K562 (cell line): ENCODE measurements around the gene GZF1. TPM values are rescaled to one million over a fixed set of nuclear protein-coding genes. Genes with fewer than 3 reads are reported as not detected.

Source experiments
- BACH1 ChIP-seq: fragments of 200-800 bp; sonication (Bioruptor generic); IDR thresholded peaks from 2 replicates; pipeline ENCODE4 v1.6.1; 2016; ENCODE audit warnings: missing genetic modification characterization, missing compliant biosample characterization
- BCL6 ChIP-seq: fragments of 250-450 bp; sonication (Bioruptor Pico); IDR thresholded peaks from 2 replicates; pipeline ENCODE4 v1.4.0; 2020
- CC2D1A ChIP-seq: fragments of 450-650 bp; IDR thresholded peaks from 2 replicates; pipeline ENCODE4 v1.6.1; 2017; ENCODE audit warnings: mild to moderate bottlenecking
- GATA2 ChIP-seq: sonication (generic); formaldehyde crosslinking; IDR thresholded peaks from 2 replicates; pipeline ENCODE4 v1.4.0; 2020; ENCODE audit warnings: mild to moderate bottlenecking, missing genetic modification reagents
- GTF3C2 ChIP-seq: IDR thresholded peaks from 3 replicates; pipeline ENCODE4 v1.6.1; 2011; ENCODE audit warnings: borderline replicate concordance, mild to moderate bottlenecking, moderate library complexity; ENCODE audit not compliant: insufficient read length; ENCODE audit errors: extremely low read depth
- HDAC6 ChIP-seq: IDR thresholded peaks from 2 replicates; pipeline ENCODE4 v1.6.1; 2012; ENCODE audit warnings: low read depth, mild to moderate bottlenecking, control low read depth, inconsistent platforms, low read length, moderate library complexity
- HINFP ChIP-seq: fragments of 450-650 bp; conservative IDR thresholded peaks from 2 replicates; pipeline ENCODE4 v1.6.1; 2016; ENCODE audit warnings: missing genetic modification characterization, low read depth, mild to moderate bottlenecking, control low read depth, missing compliant biosample characterization
- HIVEP1 ChIP-seq: fragments of 250-450 bp; sonication (Bioruptor Pico); IDR thresholded peaks from 2 replicates; pipeline ENCODE4 v1.4.0; 2020; ENCODE audit warnings: mild to moderate bottlenecking
- KAT2B ChIP-seq: IDR thresholded peaks from one replicate; pipeline ENCODE4 v1.6.1; 2012; ENCODE audit warnings: low read depth, mild to moderate bottlenecking, control low read depth, inconsistent platforms, low read length, moderate library complexity
- MECOM ChIP-seq: fragments of 250-450 bp; sonication (Bioruptor Pico); IDR thresholded peaks from 2 replicates; pipeline ENCODE4 v1.8.0; 2022; ENCODE audit warnings: inconsistent platforms
- MYNN ChIP-seq, 2 experiments: sonication (generic); formaldehyde crosslinking in 1 of 2; IDR thresholded peaks; 2 replicates each; pipeline versions ENCODE4 v1.5.0 to v1.6.1; 2016 to 2020; ENCODE audit warnings: antibody characterized with exemption in 1 of 2, missing genetic modification reagents in 1 of 2
- PHF20 ChIP-seq: fragments of 450-650 bp; IDR thresholded peaks from 2 replicates; pipeline ENCODE4 v1.6.1; 2018; ENCODE audit not compliant: partially characterized antibody
- PHF8 ChIP-seq: fragments of 200-600 bp; sonication (generic); IDR thresholded peaks from 2 replicates; pipeline ENCODE4 v1.6.1; 2012; ENCODE audit warnings: mixed run types, mild to moderate bottlenecking, inconsistent platforms, low read length, moderate library complexity, borderline replicate concordance
- SMAD4 ChIP-seq: fragments of 250-450 bp; sonication (Bioruptor Pico); conservative IDR thresholded peaks from 2 replicates; pipeline ENCODE4 v1.8.0; 2021; ENCODE audit warnings: inconsistent platforms, mild to moderate bottlenecking, moderate library complexity
- ZBTB1 ChIP-seq: sonication (generic); formaldehyde crosslinking; IDR thresholded peaks from 2 replicates; pipeline ENCODE4 v1.8.1; 2023; ENCODE audit warnings: missing genetic modification reagents, low read depth, mild to moderate bottlenecking, borderline replicate concordance
- ZBTB2 ChIP-seq: fragments of 450-650 bp; IDR thresholded peaks from 2 replicates; pipeline ENCODE4 v1.6.1; 2016; ENCODE audit warnings: antibody characterized with exemption
- ZEB2 ChIP-seq: fragments of 450-650 bp; IDR thresholded peaks from 2 replicates; pipeline ENCODE4 v1.6.1; 2016
- ZFPM2 ChIP-seq: fragments of 250-450 bp; sonication (Bioruptor Pico); IDR thresholded peaks from 2 replicates; pipeline ENCODE4 v1.5.1; 2022; ENCODE audit warnings: mild to moderate bottlenecking
- ZNF639 ChIP-seq, 2 experiments: fragments of 200-800 bp in 1 of 2; sonication (Bioruptor generic) in 1 of 2; sonication (generic) in 1 of 2; formaldehyde crosslinking in 1 of 2; IDR thresholded peaks in 1 of 2; conservative IDR thresholded peaks in 1 of 2; 2 replicates each; pipeline versions ENCODE4 v1.5.0 to v1.6.1; 2016 to 2020; ENCODE audit warnings: missing compliant biosample characterization in 1 of 2, missing genetic modification characterization in 1 of 2, missing genetic modification reagents in 1 of 2
- polyA plus RNA-seq, 8 experiments: library from polyadenylated mRNA; depleted of rRNA in 4 of 8; stranded (reverse) in 5 of 8; unstranded in 3 of 8; fragments of >200 nt; fragmentation: Nextera tagmentation in 2 of 8; fragmentation: Illumina TruSeq in 1 of 8; extraction: Ambion mirVana in 2 of 8; extraction: Trizol in 1 of 8; gene quantifications; 2 replicates each; pipeline versions ENCODE4 v1.2.1 to v1.2.3, GENCODE V29; 2011 to 2014; ENCODE audit warnings: inconsistent platforms in 1 of 8, missing spikeins in 1 of 8
- total RNA-seq, 7 experiments: library from RNA; depleted of rRNA in 6 of 7; stranded (reverse); fragments of >200 nt in 6 of 7; fragmentation: Illumina TruSeq in 2 of 7; extraction: Trizol in 2 of 7; gene quantifications; 2 replicates each; pipeline versions ENCODE4 v1.2.1 to v1.2.3, GENCODE V29; 2011 to 2021; ENCODE audit warnings: low replicate concordance in 1 of 7

The GZF1 gene
- total and polyA plus RNA-seq, 9 of the 15 experiments (the other 6 are each of a cell fraction or from before 2014, with no cell fraction given), result 1.2 to 15.7 (median 7.4) TPM

- TF ChIP-seq HIVEP1 (CRISPR knock-in tag), result no peak
- TF ChIP-seq GTF3C2, result no peak
- no peak for TF ChIP-seq PHF20
- TF ChIP-seq ZFPM2 (CRISPR knock-in tag), result no peak
- peak; percentile 61; the same call in 1 of the 2 replicates for TF ChIP-seq BACH1 (tag)
- TF ChIP-seq GATA2 (CRISPR knock-in tag), result no peak
- TF ChIP-seq BCL6 (CRISPR knock-in tag), result no peak
- no peak for TF ChIP-seq KAT2B
- TF ChIP-seq HINFP, result no peak
- peak; percentile 72 for TF ChIP-seq SMAD4
- 0 out of 2 replicates have a peak, but pooled peaks have one; percentile 17 for TF ChIP-seq ZBTB2
- TF ChIP-seq MECOM (CRISPR knock-in tag), result no peak
- peak; percentile 75; the same call in 1 of the 2 replicates for TF ChIP-seq PHF8
- TF ChIP-seq CC2D1A, result no peak
- TF ChIP-seq MYNN (IDR thresholded peaks at IDR 0.05), result peak; percentile 84; the same call in 1 of the 2 replicates
- no peak; the same call in 1 of the 2 replicates for TF ChIP-seq MYNN (CRISPR knock-in tag; IDR thresholded peaks at IDR 0.05)
- TF ChIP-seq ZBTB1, result peak; percentile 1; the same call in 1 of the 2 replicates
- TF ChIP-seq ZEB2, result no peak
- TF ChIP-seq HDAC6, result no peak
- TF ChIP-seq ZNF639 (CRISPR knock-in tag; conservative IDR thresholded peaks at IDR 0.05 in 1 of 2, IDR thresholded peaks at IDR 0.05 in 1 of 2), result peak in 1 of 2 experiments; percentile 46; a peak in 2 of 4 replicates
These were observed 11.6 kb upstream of the GZF1 start, which contains the start of gene NXT1 (continued) for GRCh38 chr20:23350196-23350903.
